Activated naive CD4-positive, alpha-beta T cell treated with anti-CD3 and anti-CD28 coated beads for 36 hours (primary cell): Measurements from ENCODE around the gene CDK14. TPM values are rescaled to one million over a fixed set of nuclear protein-coding genes. Genes with fewer than 3 reads are reported as not detected.

Experiments
- CTCF ChIA-PET: fragments of 350-600 bp; sonication (Branson Sonifier 250); formaldehyde crosslinking; loops from one replicate; lab custom pipeline; 2021; ENCODE audit warnings: antibody characterized with exemption; lab: Charles Lee
- DNase-seq: peaks from one replicate; pipeline ENCODE4 v3.0.0-alpha.2; 2020
- H3K27ac Mint-ChIP-seq: one replicate; pipeline ENCODE4 v1.8.0; 2021; ENCODE audit warnings: mild to moderate bottlenecking, mixed read lengths
- H3K27me3 Mint-ChIP-seq: one replicate; pipeline ENCODE4 v1.8.0; 2021; ENCODE audit warnings: low read depth, mixed read lengths
- H3K36me3 Mint-ChIP-seq: one replicate; pipeline ENCODE4 v1.8.0; 2021; ENCODE audit warnings: low read depth, mixed read lengths
- H3K4me1 Mint-ChIP-seq: one replicate; pipeline ENCODE4 v1.8.0; 2021; ENCODE audit warnings: low read depth, mixed read lengths
- H3K4me3 Mint-ChIP-seq: one replicate; pipeline ENCODE4 v1.8.0; 2021; ENCODE audit warnings: mild to moderate bottlenecking, moderate library complexity, mixed read lengths
- H3K9me3 Mint-ChIP-seq: one replicate; pipeline ENCODE4 v1.8.0; 2021; ENCODE audit warnings: mixed read lengths
- intact Hi-C: fragments of 100-400 bp; cut with micrococcal nuclease; formaldehyde crosslinking; loops from one replicate; pipeline ENCODE4 v1.15.1; 2023
- total RNA-seq, 2 experiments: library from RNA; stranded (reverse); gene quantifications; one replicate each; pipeline ENCODE4 v1.2.3, GENCODE V29; 2021

The CDK14 gene
- total RNA-seq, 2 experiments from 2014 or later: 0.42 to 0.81 TPM

DNA sequence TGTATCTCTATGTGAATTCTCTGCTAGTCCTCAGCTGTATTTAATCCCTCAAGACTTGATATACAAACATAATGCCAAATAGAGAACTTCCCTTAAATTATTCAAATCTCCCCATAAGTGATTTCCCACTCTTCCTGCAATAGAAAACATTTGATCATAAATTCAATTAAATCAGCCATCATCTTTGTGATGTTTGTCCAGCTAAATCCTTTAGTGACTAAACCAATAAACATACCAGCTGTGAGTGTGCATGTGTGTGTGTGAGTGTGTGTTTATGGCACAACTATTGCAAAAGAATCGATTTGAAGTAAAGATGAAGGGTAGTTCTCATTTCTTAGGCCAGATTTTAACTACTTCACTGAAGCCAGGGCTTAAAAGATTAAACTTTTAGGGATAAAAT lies 492.6 kb downstream of the CDK14 start:
- H3K9me3 Mint-ChIP-seq: no peaks in the 10 kb centered on the region
- peaks cover 25% of the 10 kb centered on the region for H3K4me1 Mint-ChIP-seq
- peaks cover 2% of the 10 kb centered on the region for H3K36me3 Mint-ChIP-seq
- H3K4me3 Mint-ChIP-seq: no peak overlapping the region
- intact Hi-C loops: loop anchor here (1.0 to 2.0 kb wide), 2 partner anchors 548 to 1358 kb away; partner anchors contain the start of gene GATAD1
- CTCF ChIA-PET: interaction anchor here (0.6 kb wide), 1 partner anchor 27 kb away, joined by 3 read pairs; no protein-coding TSS in a partner anchor
- H3K27ac Mint-ChIP-seq: no peak overlapping the region
- no peaks in the 10 kb centered on the region for H3K27me3 Mint-ChIP-seq
- no peak for DNase-seq

DNA sequence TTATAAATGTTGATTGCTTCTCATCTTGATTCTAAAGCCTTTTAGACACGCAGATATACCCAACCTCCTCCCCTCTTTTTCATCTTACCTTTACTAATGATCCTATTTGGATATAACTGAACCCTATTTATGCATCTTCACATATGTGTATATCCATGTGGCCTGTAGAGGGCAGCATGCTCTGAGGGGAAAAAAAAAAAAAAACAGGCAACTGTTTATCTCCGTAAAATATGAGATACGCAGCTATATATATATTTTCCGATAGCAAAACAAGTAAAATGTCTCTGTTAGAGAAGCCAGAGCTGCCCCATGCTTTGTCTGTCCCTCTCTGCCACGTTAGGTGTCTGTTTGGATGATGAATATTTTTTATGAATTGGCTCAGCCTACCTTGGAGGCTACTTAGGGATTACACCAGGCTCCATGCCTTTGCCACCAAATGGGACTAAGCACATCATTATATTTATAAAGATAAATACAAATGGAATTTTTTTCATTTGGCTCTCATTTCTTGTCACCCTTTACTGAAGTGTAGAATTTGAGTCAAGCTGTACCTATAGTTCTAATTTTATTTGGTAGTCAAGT lies 493.4 kb downstream of the CDK14 start:
- H3K4me1 Mint-ChIP-seq: peaks cover 17% of the 10 kb centered on the region
- H3K27ac Mint-ChIP-seq: no peak overlapping the region
- peaks cover 2% of the 10 kb centered on the region for H3K36me3 Mint-ChIP-seq
- H3K9me3 Mint-ChIP-seq: no peaks in the 10 kb centered on the region
- CTCF ChIA-PET: interaction anchor here (0.6 to 1.6 kb wide), 14 partner anchors 7 to 1358 kb away, joined by 3 to 9 read pairs (median 4); partner anchors contain the start of gene GATAD1
- no peaks in the 10 kb centered on the region for H3K27me3 Mint-ChIP-seq
- DNase-seq: peak; percentile 11
- peak overlapping the region; percentile 19 for H3K4me3 Mint-ChIP-seq
- intact Hi-C loops: loop anchor here (1.0 to 2.0 kb wide), 2 partner anchors 547 to 1357 kb away; partner anchors contain the start of gene GATAD1

DNA sequence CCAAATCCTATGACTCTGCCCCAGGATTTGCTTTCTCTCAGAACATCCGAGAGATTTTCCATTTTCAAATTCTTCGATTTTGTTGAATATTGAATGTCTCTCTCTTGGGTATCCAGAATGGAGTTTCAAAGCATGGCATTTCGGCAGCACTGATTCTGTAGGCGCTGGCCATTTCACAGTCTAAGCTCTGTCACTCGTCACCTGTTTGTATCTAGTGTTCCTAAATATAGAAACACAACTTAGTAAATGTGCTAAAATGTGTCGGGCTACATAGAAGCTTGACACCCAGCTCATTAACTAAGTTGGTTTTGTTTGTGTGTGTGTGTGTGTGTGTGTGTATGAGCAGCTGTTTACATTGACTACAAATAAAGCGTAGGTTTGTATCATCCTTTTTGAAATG lies 494.6 kb downstream of the CDK14 start:
- CTCF ChIA-PET: interaction anchor here (0.7 to 1.6 kb wide), 5 partner anchors 9 to 1353 kb away, joined by 3 to 6 read pairs (median 3); no protein-coding TSS in a partner anchor
- H3K27me3 Mint-ChIP-seq: peaks cover 4% of the 10 kb centered on the region
- H3K27ac Mint-ChIP-seq: no peak overlapping the region
- H3K4me3 Mint-ChIP-seq: no peak overlapping the region
- H3K9me3 Mint-ChIP-seq: no peaks in the 10 kb centered on the region
- H3K4me1 Mint-ChIP-seq: peaks cover 6% of the 10 kb centered on the region
- intact Hi-C loops: no loop called here
- DNase-seq: no peak
- no peaks in the 10 kb centered on the region for H3K36me3 Mint-ChIP-seq

DNA sequence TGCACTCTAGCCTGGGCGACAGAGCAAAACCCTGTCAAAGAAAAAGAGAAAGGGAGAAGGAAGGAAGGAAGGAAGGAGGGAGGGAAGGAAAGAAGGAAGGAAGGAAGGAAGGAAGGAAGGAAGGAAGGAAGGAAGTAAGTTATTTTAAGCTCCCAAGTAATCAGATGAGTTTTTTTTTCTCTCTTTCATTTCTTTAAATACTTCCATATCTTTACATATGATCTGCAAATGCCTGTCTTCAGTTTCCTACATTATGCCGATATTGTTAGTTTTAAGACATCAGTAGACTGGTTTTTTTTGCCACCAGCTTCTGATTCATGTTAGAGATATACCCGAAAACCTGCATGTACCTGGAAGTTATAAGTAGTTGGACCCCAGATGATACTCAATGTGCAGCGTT lies 495.5 kb downstream of the CDK14 start:
- Mint-ChIP-seq H3K4me3 (no peak overlapping the region), H3K27ac (no peak overlapping the region), H3K4me1 (no peaks in the 10 kb centered on the region), H3K36me3 (no peaks in the 10 kb centered on the region), H3K27me3 (peaks cover 4% of the 10 kb centered on the region), H3K9me3 (no peaks in the 10 kb centered on the region)
- intact Hi-C loops: no loop called here
- DNase-seq: no peak
- CTCF ChIA-PET: interaction anchor here (1.5 kb wide), 1 partner anchor 790 kb away, joined by 3 read pairs; no protein-coding TSS in a partner anchor

DNA sequence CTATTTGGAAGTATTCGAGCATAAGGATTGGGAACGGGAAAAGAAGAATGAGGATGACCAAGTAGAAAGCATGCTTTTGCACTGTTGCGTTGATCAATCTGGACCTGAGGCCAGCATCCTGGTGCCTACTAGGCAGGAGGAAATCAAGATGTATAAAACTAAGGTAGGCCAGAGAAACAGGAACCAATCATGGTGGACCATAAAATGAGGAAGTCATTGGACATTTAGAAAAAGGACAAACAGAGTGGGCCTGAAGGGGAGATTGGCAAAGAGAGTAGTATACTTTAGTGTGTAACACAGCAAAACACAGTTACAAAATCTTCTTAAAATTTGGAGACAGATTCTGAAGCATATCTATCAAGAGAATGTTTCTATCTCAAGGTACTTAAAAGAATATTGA lies 497.1 kb downstream of the CDK14 start:
- Mint-ChIP-seq H3K4me1 (no peaks in the 10 kb centered on the region), H3K36me3 (no peaks in the 10 kb centered on the region), H3K9me3 (no peaks in the 10 kb centered on the region), H3K4me3 (no peak overlapping the region), H3K27ac (no peak overlapping the region), H3K27me3 (peaks cover 4% of the 10 kb centered on the region)
- intact Hi-C loops: no loop called here
- DNase-seq: no peak
- CTCF ChIA-PET: interaction anchor here (0.7 kb wide), 1 partner anchor 38 kb away, joined by 3 read pairs; no protein-coding TSS in a partner anchor

DNA sequence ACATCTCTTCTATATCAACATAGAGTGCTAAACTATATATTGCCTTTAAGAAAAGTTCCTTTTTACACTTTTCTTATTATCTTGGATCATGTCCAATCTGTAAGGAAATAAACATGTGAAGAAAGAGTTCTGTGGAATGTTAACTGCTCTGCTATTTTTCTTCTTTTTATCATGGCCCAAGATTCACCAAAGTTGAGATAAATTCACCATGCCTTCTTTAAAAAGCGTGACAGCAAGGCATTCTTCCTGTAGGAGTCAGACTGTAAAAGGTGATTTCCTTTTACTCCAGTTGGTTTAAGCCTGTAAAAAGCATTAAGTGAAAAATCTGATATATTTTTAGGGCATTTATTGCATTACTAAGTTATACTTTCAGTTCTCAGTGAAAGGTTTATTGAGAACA lies 502.4 kb downstream of the CDK14 start:
- Mint-ChIP-seq H3K27ac (no peak overlapping the region), H3K36me3 (no peaks in the 10 kb centered on the region), H3K4me3 (no peak overlapping the region), H3K27me3 (peaks cover 4% of the 10 kb centered on the region), H3K9me3 (no peaks in the 10 kb centered on the region), H3K4me1 (peaks cover 3% of the 10 kb centered on the region)
- CTCF ChIA-PET: no interaction called here
- intact Hi-C loops: no loop called here
- no peak for DNase-seq

DNA sequence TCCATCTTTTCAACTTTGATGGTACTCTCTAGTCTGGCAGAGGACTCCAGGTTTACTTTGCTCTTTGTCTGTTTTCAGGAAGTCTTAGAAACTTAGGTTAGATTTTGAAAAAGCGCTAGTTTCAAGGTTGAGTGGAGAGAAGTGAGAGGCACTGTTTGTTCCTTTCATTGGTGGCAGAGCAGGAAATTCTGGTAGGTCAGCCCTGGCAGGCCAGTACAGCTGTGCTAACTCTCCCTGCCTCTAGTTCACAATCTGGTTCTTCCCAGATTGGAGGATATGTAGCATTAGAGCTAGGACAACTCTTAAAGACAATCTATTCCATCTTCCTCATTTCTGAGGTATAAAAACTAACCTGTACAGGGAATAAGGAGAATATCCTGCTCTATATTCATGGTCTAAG lies 507.2 kb downstream of the CDK14 start:
- DNase-seq: no peak
- no peaks in the 10 kb centered on the region for H3K36me3 Mint-ChIP-seq
- no peak overlapping the region for H3K4me3 Mint-ChIP-seq
- H3K9me3 Mint-ChIP-seq: no peaks in the 10 kb centered on the region
- peaks cover 3% of the 10 kb centered on the region for H3K27me3 Mint-ChIP-seq
- H3K27ac Mint-ChIP-seq: no peak overlapping the region
- intact Hi-C loops: no loop called here
- CTCF ChIA-PET: no interaction called here
- H3K4me1 Mint-ChIP-seq: peaks cover 3% of the 10 kb centered on the region

DNA sequence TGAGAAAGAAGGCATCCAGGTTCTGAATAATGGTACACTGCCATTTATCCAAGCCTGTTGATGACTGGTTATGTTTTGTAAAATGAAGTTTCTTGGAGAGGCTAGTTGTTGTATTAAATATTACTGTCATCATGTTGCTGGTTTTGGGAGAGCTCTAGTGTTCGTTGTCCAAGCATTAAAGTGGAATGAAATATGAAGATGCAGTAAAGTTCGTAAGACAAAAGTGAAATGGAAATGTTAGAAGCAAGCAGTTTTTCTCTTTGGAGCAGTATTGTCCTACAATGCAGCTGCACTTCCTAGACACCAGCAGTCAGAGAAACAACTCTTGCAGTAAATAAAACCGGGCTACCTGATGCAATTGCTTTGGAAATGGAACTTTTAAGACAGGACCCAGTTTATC lies 511.3 kb downstream of the CDK14 start:
- CTCF ChIA-PET: no interaction called here
- Mint-ChIP-seq H3K9me3 (no peaks in the 10 kb centered on the region), H3K27ac (no peak overlapping the region), H3K4me3 (no peak overlapping the region), H3K36me3 (no peaks in the 10 kb centered on the region), H3K4me1 (peaks cover 2% of the 10 kb centered on the region), H3K27me3 (peaks cover 3% of the 10 kb centered on the region)
- no peak for DNase-seq
- intact Hi-C loops: no loop called here

DNA sequence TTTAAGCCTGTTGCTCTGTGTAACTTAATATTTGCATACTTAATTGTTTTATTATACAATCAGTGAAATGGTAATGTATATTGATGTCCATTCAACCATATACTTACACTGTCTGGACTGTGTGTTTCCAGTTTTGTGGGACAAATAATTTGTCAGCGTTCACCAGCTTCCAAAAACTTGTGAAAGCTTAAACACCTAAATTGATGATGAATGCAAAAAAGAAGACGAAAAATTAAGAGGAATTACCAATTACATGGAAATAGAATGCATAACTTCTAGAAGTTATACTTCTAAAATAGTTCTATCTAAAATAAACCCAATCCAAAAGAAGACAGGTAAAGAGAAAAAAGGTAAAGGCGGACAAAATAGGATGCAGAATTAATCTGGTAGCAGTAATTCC lies 513.1 kb downstream of the CDK14 start:
- no peaks in the 10 kb centered on the region for H3K4me1 Mint-ChIP-seq
- no peak overlapping the region for H3K4me3 Mint-ChIP-seq
- CTCF ChIA-PET: no interaction called here
- intact Hi-C loops: no loop called here
- no peaks in the 10 kb centered on the region for H3K36me3 Mint-ChIP-seq
- DNase-seq: no peak
- H3K27ac Mint-ChIP-seq: no peak overlapping the region
- H3K9me3 Mint-ChIP-seq: no peaks in the 10 kb centered on the region
- H3K27me3 Mint-ChIP-seq: peaks cover 3% of the 10 kb centered on the region

DNA sequence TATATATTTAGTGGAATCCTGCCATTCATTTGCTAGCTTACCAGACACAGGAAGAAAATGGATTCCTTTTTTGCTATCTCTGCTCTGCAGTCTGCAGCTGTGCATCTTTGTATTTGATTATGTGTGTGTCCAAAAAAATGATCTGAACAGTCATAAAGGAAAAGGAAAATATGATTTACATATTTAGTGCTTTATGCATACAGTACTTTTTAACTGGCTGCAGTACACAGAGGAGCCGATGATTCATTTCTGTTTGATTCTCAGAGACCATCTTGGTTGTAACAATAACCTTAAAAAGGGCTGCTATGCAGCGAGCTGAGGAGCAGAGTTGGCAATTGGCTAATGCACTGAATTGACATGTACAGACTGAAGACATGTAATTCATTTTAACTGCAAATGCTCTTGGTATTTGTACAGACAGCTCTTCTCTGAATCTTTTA lies 516.8 kb downstream of the CDK14 start:
- Mint-ChIP-seq H3K4me3 (no peak overlapping the region), H3K27me3 (no peaks in the 10 kb centered on the region), H3K27ac (no peak overlapping the region), H3K4me1 (no peaks in the 10 kb centered on the region), H3K36me3 (no peaks in the 10 kb centered on the region), H3K9me3 (no peaks in the 10 kb centered on the region)
- CTCF ChIA-PET: no interaction called here
- no peak for DNase-seq
- intact Hi-C loops: no loop called here

DNA sequence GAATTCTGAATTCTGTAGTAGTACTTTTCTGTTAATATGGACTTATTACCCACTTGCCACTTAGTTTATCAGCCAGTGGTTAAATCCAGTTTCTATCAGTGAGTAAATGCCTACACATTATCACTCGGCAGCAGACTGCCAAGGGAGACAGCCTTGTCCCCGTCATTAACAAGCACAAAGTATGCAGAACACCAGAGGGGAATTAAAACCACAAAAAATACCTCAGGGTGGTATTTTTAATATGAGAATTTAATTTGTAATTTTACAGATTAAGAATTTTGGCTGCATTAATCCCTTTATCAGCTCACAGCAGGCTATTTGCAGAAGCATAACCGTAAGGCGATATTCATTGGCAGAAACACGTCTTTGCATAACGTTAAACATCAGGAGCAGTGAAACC lies 518.1 kb downstream of the CDK14 start:
- H3K4me1 Mint-ChIP-seq: no peaks in the 10 kb centered on the region
- H3K36me3 Mint-ChIP-seq: no peaks in the 10 kb centered on the region
- CTCF ChIA-PET: no interaction called here
- DNase-seq: no peak
- H3K9me3 Mint-ChIP-seq: no peaks in the 10 kb centered on the region
- intact Hi-C loops: no loop called here
- no peak overlapping the region for H3K27ac Mint-ChIP-seq
- no peaks in the 10 kb centered on the region for H3K27me3 Mint-ChIP-seq
- H3K4me3 Mint-ChIP-seq: no peak overlapping the region

DNA sequence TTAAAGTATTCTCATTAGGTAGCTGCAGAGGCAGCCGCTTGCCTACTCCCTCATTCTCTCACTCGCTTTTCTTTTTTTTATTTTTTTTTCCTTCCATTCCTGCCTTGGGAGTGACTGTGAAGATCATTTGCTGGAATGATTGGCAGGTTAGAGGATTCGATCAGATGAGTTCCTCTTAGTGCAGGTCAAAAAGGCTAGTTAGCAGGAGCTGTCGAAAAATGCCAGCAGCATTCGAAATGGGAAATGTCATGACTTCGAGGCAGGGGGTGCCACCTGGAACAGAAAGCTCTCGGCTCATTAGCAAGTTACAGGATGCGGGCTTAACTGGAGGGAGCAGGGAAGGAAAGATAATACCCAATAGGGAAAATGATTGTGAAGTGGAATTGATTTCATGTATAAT lies 530.6 kb downstream of the CDK14 start:
- Mint-ChIP-seq H3K4me3 (no peak overlapping the region), H3K36me3 (no peaks in the 10 kb centered on the region), H3K4me1 (no peaks in the 10 kb centered on the region), H3K9me3 (no peaks in the 10 kb centered on the region), H3K27me3 (no peaks in the 10 kb centered on the region), H3K27ac (no peak overlapping the region)
- intact Hi-C loops: no loop called here
- DNase-seq: no peak
- CTCF ChIA-PET: interaction anchor here (0.9 kb wide), 1 partner anchor 37 kb away, joined by 4 read pairs; no protein-coding TSS in a partner anchor

DNA sequence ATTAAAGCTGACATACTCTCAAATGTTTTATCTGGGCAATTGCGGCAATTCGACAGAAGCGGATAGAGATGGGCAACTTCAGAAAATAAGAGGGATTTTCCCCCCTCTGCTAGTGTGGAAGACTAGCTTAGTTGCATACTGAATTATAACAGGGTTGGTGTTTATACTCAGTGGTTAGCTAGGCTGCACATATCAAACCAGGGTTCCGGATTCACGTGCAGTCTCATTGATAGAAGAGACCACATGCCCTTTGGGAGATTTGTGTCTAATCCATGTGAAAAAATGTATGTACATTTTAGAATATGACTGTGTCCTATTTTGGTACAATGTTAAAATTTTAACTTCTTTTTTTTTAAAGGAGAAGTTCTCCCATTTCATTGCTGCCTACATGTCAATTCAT lies 531.2 kb downstream of the CDK14 start:
- no peak overlapping the region for H3K4me3 Mint-ChIP-seq
- no peak overlapping the region for H3K27ac Mint-ChIP-seq
- H3K4me1 Mint-ChIP-seq: no peaks in the 10 kb centered on the region
- H3K27me3 Mint-ChIP-seq: peaks cover 4% of the 10 kb centered on the region
- CTCF ChIA-PET: interaction anchor here (0.9 kb wide), 1 partner anchor 38 kb away, joined by 4 read pairs; no protein-coding TSS in a partner anchor
- DNase-seq: no peak
- intact Hi-C loops: no loop called here
- H3K36me3 Mint-ChIP-seq: no peaks in the 10 kb centered on the region
- no peaks in the 10 kb centered on the region for H3K9me3 Mint-ChIP-seq
